CD4-positive, alpha-beta T cell (primary cell): ENCODE results near the gene SPIN1. TPM values are rescaled to one million over a fixed set of nuclear protein-coding genes. Genes with fewer than 3 reads are reported as not detected.

Source experiments
- ATAC-seq: fragments of 200-7000 bp; cut with Tn5 transposase; one replicate; pipeline ENCODE4 v1.10.0; 2022; ENCODE audit warnings: mild to moderate bottlenecking; ENCODE audit not compliant: poor library complexity
- CTCF ChIA-PET: fragments of 350-600 bp; sonication (Branson Sonifier 250); formaldehyde crosslinking; loops from one replicate; lab custom pipeline; 2021; ENCODE audit warnings: antibody characterized with exemption, inconsistent platforms; lab: Charles Lee
- POLR2A ChIA-PET: fragments of 350-600 bp; sonication (Branson Sonifier 250); formaldehyde crosslinking; loops from one replicate; lab custom pipeline; 2021; ENCODE audit warnings: antibody characterized with exemption, inconsistent platforms; lab: Charles Lee
- DNase-seq, 14 experiments: peaks; one replicate each; pipeline ENCODE4 v3.0.0-alpha.2; 2013 to 2020; ENCODE audit warnings: mixed read lengths in 2 of 14
- H3K27ac ChIP-seq, 2 donors: one replicate each; pipeline versions ENCODE4 v1.5.1 to v1.7.0; 2013; ENCODE audit warnings: low read length in 2 of 2, low read depth in 1 of 2, mild to moderate bottlenecking in 1 of 2
- H3K27me3 ChIP-seq, 2 experiments: 1 replicate in 1 of 2; 2 replicates in 1 of 2; pipeline versions ENCODE4 v1.6.1 to v1.7.0; 2013; ENCODE audit warnings: low read length in 2 of 2, control low read depth in 1 of 2, mild to moderate bottlenecking in 1 of 2, moderate library complexity in 1 of 2; ENCODE audit not compliant: insufficient read depth in 2 of 2, control insufficient read depth in 1 of 2
- H3K36me3 ChIP-seq: one replicate; pipeline ENCODE4 v1.6.1; 2013; ENCODE audit warnings: low read length, control low read depth; ENCODE audit not compliant: insufficient read depth
- H3K4me1 ChIP-seq: one replicate; pipeline ENCODE4 v1.6.1; 2013; ENCODE audit warnings: low read length, control low read depth; ENCODE audit not compliant: insufficient read depth
- H3K4me3 ChIP-seq: one replicate; pipeline ENCODE4 v1.5.1; 2013; ENCODE audit warnings: mild to moderate bottlenecking, low read length, moderate library complexity
- H3K9me3 ChIP-seq, 2 experiments: 1 replicate in 1 of 2; 2 replicates in 1 of 2; pipeline versions ENCODE4 v1.6.1 to v1.7.0; 2013; ENCODE audit warnings: low read length in 2 of 2, mild to moderate bottlenecking in 2 of 2, control low read depth in 1 of 2, moderate library complexity in 1 of 2; ENCODE audit not compliant: control insufficient read depth in 1 of 2, insufficient read depth in 1 of 2
- H3K27ac Mint-ChIP-seq: one replicate; pipeline ENCODE4 v1.8.0; 2020; ENCODE audit warnings: mixed read lengths
- H3K27me3 Mint-ChIP-seq: one replicate; pipeline ENCODE4 v1.8.0; 2021; ENCODE audit warnings: mixed read lengths
- H3K36me3 Mint-ChIP-seq: one replicate; pipeline ENCODE4 v1.8.0; 2021; ENCODE audit warnings: low read depth, mixed read lengths
- H3K4me1 Mint-ChIP-seq: one replicate; pipeline ENCODE4 v1.8.0; 2021; ENCODE audit warnings: low read depth, mixed read lengths
- H3K4me3 Mint-ChIP-seq: one replicate; pipeline ENCODE4 v1.8.0; 2020; ENCODE audit warnings: mild to moderate bottlenecking, mixed read lengths
- H3K9me3 Mint-ChIP-seq: one replicate; pipeline ENCODE4 v1.8.0; 2020; ENCODE audit warnings: mixed read lengths
- CTCF ChIP-seq: fragments of 200-600 bp; IDR thresholded peaks from one replicate; pipeline ENCODE4 v1.8.0; 2022; ENCODE audit warnings: antibody characterized with exemption, mild to moderate bottlenecking
- intact Hi-C, 2 experiments: fragments of 100-400 bp; cut with DNase I in 1 of 2; cut with micrococcal nuclease in 1 of 2; formaldehyde crosslinking; loops; one replicate each; pipeline versions ENCODE4 v1.15.1 to v1.9.0; 2023 to 2025; cut with DNase I, micrococcal nuclease
- total RNA-seq, 174 experiments: library from RNA in 2 of 174; stranded (reverse) in 2 of 174; gene quantifications; one replicate each; pipeline ENCODE4 v1.2.3 and lab custom pipeline; 2021 to 2026

The SPIN1 gene
- total RNA-seq, 2 experiments from 2014 or later: 27.7 to 30.3 TPM

GRCh38 chr9:88524911-88525310 is 136.7 kb downstream of the SPIN1 start:
- H3K36me3 Mint-ChIP-seq: no peaks in the 10 kb centered on the region
- ATAC-seq (no peak), DNase-seq (no peak)
- no peaks in the 10 kb centered on the region for H3K4me1 Mint-ChIP-seq
- no peaks in the 10 kb centered on the region for H3K9me3 Mint-ChIP-seq
- CTCF ChIA-PET: no interaction called here
- H3K27me3 Mint-ChIP-seq: peaks cover 4% of the 10 kb centered on the region
- intact Hi-C loops: no loop called here
- POLR2A ChIA-PET: no interaction called here
- Histone ChIP-seq H3K4me3 (no peak overlapping the region), H3K4me1 (no peaks in the 10 kb centered on the region), H3K27me3 (peaks cover 0 to 5% of the 10 kb centered on the region in 2 experiments), H3K9me3 (no peaks in the 10 kb centered on the region), H3K27ac (no peak overlapping the region), H3K36me3 (no peaks in the 10 kb centered on the region)
- H3K27ac Mint-ChIP-seq: no peak overlapping the region
- H3K4me3 Mint-ChIP-seq: no peak overlapping the region
- no peak for TF ChIP-seq CTCF

- no peak for TF ChIP-seq CTCF
- peaks cover 7% of the 10 kb centered on the region for H3K4me1 Mint-ChIP-seq
- no peaks in the 10 kb centered on the region for H3K9me3 Mint-ChIP-seq
- Histone ChIP-seq H3K4me1 (no peaks in the 10 kb centered on the region), H3K27me3 (peaks cover 0 to 10% of the 10 kb centered on the region in 2 experiments), H3K9me3 (no peaks in the 10 kb centered on the region), H3K27ac (no peak overlapping the region), H3K36me3 (no peaks in the 10 kb centered on the region), H3K4me3 (no peak overlapping the region)
- ChIA-PET POLR2A (no interaction called here), CTCF (no interaction called here)
- intact Hi-C loops: no loop called here
- no peak overlapping the region for H3K27ac Mint-ChIP-seq
- ATAC-seq: no peak
- no peak for DNase-seq
- H3K4me3 Mint-ChIP-seq: no peak overlapping the region
- no peaks in the 10 kb centered on the region for H3K36me3 Mint-ChIP-seq
- H3K27me3 Mint-ChIP-seq: peaks cover 4% of the 10 kb centered on the region
Measured at GRCh38 chr9:88527618-88528017, 139.4 kb downstream of the SPIN1 start.

Other genes with a start within 250 kb of the SPIN1 start
- gene SPATA31C2, start 250.0 kb upstream of the SPIN1 start, total RNA-seq: not detected
- gene NXNL2, start 146.7 kb downstream of the SPIN1 start, total RNA-seq: not detected